Measurements from ENCODE around the gene SEC11C.

The SEC11C gene

GRCh38 chr18:59145055-59145454, 5.4 kb downstream of the SEC11C start:
- DNase-seq: no peak

- no peak for DNase-seq
Observed at GRCh38 chr18:59148192-59148591, 8.5 kb downstream of the SEC11C start.

- no peak for DNase-seq
Observed at GRCh38 chr18:59149007-59149406, 9.3 kb downstream of the SEC11C start.

GRCh38 chr18:59149416-59149815, 9.7 kb downstream of the SEC11C start:
- DNase-seq: no peak

DNA sequence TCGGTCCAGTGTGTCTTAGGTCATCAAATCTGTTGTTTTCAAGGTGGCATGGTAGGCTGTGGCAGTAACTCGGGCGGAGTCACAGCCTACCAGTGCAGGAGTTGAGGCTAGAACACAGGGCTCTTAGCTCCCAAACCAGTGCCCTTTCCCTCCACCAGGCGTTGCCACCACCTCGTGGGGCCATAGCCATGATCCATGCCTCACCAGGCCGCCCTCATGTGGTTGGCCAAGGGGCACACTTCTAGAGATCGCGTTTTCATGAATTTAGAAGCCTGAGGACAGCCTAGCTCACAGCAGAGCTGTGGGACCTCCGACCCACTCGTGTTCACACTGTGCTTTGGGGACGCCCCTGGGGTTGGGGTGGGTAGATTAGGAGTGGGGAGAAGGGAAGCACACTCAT, 10.6 kb downstream of the SEC11C start:
- DNase-seq: no peak

DNA sequence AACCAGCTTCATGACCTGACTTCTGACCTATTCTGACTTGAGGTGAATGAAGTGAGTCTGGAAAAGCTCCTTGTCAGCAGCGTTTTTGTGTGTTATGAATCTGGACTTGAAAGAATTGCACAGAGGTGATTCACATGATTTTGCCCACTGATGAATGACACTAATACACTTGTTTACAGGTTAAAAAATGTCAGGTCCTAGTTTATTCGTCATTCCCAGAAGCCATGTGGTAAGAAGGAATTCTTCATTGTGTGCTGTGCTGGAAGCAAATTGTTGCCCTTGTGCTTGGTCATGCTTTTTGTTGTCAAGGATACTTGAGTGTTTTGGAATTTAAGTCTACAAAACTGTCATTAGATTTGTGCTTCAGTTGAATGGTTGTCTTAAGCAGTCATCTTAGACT, 15.5 kb downstream of the SEC11C start:
- DNase-seq: no peak

DNA sequence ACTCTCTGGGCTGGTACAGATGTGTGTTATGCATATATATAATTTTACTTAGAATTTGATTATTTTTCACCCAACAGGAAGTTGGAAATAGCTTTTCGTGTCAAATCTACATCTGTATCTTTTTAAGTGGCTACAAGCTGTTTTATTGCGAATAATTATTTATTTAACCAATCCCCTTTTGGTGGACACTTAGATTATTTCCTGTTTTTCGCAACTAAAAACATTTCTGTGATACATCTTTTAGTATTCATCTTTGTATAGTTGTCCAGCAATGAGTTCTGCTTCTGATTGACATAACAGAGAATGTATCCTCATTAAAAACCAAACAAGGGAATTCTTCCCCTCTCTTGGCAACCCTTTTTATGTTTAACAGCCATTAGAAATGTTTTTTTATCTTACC, 16.6 kb downstream of the SEC11C start:
- DNase-seq: no peak

GRCh38 chr18:59159265-59159664, 19.6 kb downstream of the SEC11C start:
- DNase-seq: no peak

DNA sequence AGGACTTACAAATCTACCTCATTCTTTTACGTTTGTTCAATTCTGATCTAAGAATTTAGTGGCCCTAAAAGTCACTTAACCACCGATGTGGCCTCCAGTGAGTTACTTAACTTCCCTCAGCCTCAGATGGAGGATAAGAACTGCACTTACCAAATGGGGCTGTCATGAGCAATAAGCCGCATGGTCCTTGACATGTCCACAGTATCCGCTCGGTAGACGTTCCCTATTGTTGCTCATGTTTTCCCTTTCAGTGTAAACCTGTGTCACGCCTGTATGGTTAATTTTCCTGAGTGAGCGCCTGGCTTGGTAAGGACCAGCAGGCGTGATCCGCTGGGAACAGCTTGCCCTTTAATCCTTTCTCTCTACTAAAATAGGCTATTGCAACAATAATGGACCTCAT, 20.3 kb downstream of the SEC11C start:
- DNase-seq: peak; percentile 81

DNA sequence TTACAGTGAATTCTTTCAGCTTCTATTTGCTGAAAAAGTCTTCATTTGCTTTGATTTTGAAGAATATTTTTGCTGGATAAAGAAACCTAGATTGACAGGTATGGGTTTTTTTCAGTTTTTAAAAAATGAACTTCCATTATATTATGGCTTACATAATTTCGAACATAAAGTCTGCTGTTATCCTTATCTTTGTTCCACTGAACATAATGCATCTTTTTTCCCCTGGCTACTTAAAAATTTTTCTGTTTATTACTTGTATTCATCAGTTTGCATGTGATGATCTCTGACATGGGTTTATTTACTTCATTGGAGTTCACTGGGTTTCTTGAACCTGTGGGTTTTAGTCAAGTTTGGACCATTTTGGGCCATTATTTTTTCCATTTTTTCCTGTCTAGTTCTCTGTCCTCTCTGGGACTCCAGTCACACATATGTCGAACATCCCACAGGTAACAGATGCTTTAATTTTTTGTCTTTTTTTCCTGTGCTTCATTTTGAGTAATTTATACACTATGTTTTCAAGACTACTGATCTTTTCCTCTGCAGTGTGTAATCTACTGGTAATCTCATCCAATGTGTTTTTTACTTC, 33.1 kb downstream of the SEC11C start:
- no peak for DNase-seq

GRCh38 chr18:59177485-59177884, 37.8 kb downstream of the SEC11C start:
- no peak for DNase-seq

- no peak for DNase-seq
Observed at GRCh38 chr18:59180150-59180845, 40.6 kb downstream of the SEC11C start.

DNA sequence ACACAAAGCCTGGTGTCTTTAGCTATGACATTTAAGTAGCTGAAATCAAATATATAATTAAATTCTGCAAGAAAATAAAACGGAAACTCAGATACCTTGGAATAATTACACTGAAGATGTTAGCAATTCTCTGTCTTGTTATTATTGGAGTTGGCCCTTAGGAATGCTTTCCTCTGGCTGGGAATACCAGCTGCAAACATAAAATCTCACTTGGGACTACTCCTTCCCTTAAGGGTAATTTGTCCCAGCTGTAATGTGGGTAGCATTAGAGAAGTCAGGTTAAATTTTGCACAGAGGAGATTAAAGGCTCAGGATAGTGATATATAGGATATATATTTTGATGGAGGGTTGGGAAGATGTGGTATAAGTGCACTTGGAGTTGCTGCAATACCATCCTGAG, 43.0 kb downstream of the SEC11C start:
- DNase-seq: no peak

DNA sequence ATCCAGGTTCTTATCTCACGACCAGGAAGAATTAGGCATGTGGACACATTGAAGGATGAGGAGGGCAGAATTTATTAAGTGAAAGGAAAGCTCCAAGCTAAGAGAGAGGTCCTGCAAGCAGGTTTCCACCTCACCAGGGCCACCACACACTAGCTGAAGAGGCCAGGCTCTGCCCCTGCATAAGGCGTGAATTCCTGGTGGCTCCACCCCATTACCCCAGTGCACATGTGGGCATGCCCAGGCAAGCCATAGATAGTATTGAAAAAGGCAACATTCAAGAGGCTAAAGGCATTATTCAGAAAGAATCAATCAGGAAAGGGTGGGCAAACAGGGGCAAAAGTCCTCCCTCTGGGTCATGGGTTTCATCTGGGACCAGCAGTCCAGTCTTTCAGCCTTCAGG, 49.3 kb downstream of the SEC11C start:
- DNase-seq: no peak

- no peak for DNase-seq
Observed at GRCh38 chr18:59189746-59190145, 50.1 kb downstream of the SEC11C start.

DNA sequence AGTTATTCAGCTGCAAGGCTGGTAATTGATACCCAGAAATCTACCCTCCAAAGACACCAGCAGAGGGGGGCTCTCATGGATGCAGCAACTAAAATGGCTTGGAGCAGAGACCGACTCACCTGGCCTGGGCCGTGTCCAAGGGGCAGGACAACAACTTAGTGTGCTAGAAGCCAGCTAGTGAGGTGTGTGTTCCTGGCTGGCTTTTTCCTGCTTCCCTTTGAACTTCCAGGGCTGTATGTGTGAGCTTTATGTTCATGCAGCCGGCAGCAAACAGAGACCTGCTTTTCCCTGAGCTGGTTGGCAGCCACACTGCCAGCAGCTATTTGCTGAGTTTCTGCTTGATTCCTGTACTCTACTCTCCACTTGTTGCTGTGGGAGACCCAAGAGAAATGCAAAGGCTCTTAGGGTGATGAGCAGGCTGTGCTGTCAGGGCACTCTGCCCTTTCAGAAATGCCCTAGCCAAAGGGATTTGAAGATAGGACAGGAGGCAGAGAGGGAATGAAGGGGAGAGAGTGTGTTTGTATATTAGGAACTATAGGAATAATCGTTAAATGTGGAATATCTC, 56.6 kb downstream of the SEC11C start:
- DNase-seq: no peak

- DNase-seq: no peak
Observed at GRCh38 chr18:59197636-59198035, 58.0 kb downstream of the SEC11C start.

GRCh38 chr18:59198215-59198614, 58.5 kb downstream of the SEC11C start:
- DNase-seq: no peak

- DNase-seq: no peak
Observed at GRCh38 chr18:59200787-59201186, 61.1 kb downstream of the SEC11C start.

DNA sequence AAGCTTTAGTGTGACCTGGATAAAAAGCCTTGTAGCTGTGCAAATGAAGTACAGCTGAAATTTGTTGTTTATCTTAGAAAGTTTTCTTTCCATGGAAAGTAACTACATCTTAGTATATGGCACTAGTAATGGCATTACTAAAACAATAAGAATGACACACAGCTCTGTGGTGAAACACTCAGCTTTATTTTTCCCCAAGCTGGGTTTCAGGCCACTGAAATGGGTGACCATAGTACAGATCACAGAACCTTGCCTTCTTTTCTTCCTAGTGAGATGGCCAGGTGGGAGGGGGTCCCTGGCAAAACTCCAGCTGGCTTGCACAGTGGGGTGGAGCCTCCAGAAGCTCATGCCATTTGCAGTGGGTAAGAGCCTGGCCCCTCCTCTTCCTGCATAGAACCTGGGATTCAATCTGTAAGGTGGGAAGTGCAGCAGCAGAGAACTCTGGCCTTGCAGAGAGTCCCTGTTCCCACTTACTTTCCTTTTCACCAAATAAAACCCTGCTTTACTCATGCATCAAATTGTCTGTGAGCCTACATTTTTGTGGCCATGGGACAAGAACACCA, 62.7 kb downstream of the SEC11C start:
- no peak for DNase-seq

DNA sequence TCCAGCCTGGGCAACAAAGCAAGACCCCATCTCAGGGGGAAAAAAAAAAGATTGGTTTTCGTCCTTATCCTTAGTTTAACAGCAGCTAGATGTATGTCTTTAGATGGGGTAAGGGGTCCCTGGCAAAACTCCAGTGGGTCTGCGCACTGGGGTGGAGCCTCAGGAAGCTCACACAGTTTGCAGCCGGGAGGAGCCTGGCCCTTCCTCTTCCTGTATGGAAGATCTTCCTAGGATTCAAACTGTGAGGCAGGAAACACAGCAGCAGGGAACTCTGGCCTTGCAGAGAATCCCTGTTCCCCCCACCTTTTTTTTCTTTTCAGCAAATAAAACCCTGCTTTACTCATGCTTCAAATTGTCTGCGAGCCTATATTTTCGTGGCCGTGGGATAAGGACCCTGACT, 67.8 kb downstream of the SEC11C start:
- no peak for DNase-seq
